ENCODE results near the gene TRAPPC11. TPM values are rescaled to one million over a fixed set of nuclear protein-coding genes. Genes with fewer than 3 reads are reported as not detected.
A peak's percentile ranks its signal among the peaks of the same experiment; 100 is the strongest.

Gene TRAPPC11
- total and polyA plus RNA-seq, 9 donors = 21.2 to 52.7 (median 40.5) TPM

GRCh38 chr4:183714626-183715025 lies 55.5 kb downstream of the TRAPPC11 start:
- H3K36me3 ChIP-seq = no peaks in the 10 kb centered on the region

GRCh38 chr4:183716302-183716701 lies 57.2 kb downstream of the TRAPPC11 start:
- H3K27me3 ChIP-seq = no peaks in the 10 kb centered on the region
- WGBS, 3 donors = 9 to 37% (median 13%) methylated on average over 4 of the region's 4 CpGs
- TF ChIP-seq CTCF (IDR thresholded peaks at IDR 0.05) (no peak), POLR2A (IDR thresholded peaks at IDR 0.05) (no peak), EP300 (IDR thresholded peaks at IDR 0.05) (no peak)
- no peaks in the 10 kb centered on the region for H3K9me3 ChIP-seq
- no peaks in the 10 kb centered on the region for H3K36me3 ChIP-seq
- no peak overlapping the region for H3K4me3 ChIP-seq
- H3K27ac ChIP-seq = no peak overlapping the region
- H3K4me1 ChIP-seq (ENCODE audit: insufficient read depth) = peaks cover 3% of the 10 kb centered on the region
- no peak for DNase-seq
- intact Hi-C loops (cut with DNase I) = no loop called here

More at GRCh38 chr4:183714626-183715025, 55.5 kb downstream of the TRAPPC11 start:
- Histone ChIP-seq H3K27ac (no peak overlapping the region), H3K27me3 (no peaks in the 10 kb centered on the region), H3K9me3 (no peaks in the 10 kb centered on the region), H3K4me3 (no peak overlapping the region), H3K4me1 (ENCODE audit: insufficient read depth) (peaks cover 3% of the 10 kb centered on the region)
- DNase-seq = no peak
- 62 to 65% (median 64%) methylated on average over 7 of the region's 7 CpGs for WGBS, 3 donors
- intact Hi-C loops (cut with DNase I) = no loop called here
- TF ChIP-seq EP300 (IDR thresholded peaks at IDR 0.05) (no peak), CTCF (IDR thresholded peaks at IDR 0.05) (no peak), POLR2A (IDR thresholded peaks at IDR 0.05) (no peak)

- no peak for TF ChIP-seq POLR2A (IDR thresholded peaks at IDR 0.05)
- TF ChIP-seq CTCF (IDR thresholded peaks at IDR 0.05) = no peak
- no peak for TF ChIP-seq EP300 (IDR thresholded peaks at IDR 0.05)
- H3K9me3 ChIP-seq = no peaks in the 10 kb centered on the region
- peaks cover 6% of the 10 kb centered on the region for H3K4me1 ChIP-seq (ENCODE audit: insufficient read depth)
- no peak for DNase-seq
- WGBS, 3 donors = 68 to 70% (median 69%) methylated on average over 5 of the region's 5 CpGs
- no peak overlapping the region for H3K27ac ChIP-seq
- no peaks in the 10 kb centered on the region for H3K27me3 ChIP-seq
- intact Hi-C loops (cut with DNase I) = no loop called here
- no peak overlapping the region for H3K4me3 ChIP-seq
- H3K36me3 ChIP-seq = no peaks in the 10 kb centered on the region
These were observed 59.8 kb downstream of the TRAPPC11 start for GRCh38 chr4:183718876-183719275.

GRCh38 chr4:183721207-183722081 lies 62.4 kb downstream of the TRAPPC11 start:
- Histone ChIP-seq H3K9me3 (no peaks in the 10 kb centered on the region), H3K27me3 (no peaks in the 10 kb centered on the region), H3K36me3 (no peaks in the 10 kb centered on the region), H3K4me3 (no peak overlapping the region), H3K4me1 (ENCODE audit: insufficient read depth) (peaks cover 6% of the 10 kb centered on the region), H3K27ac (peak overlapping the region in 1 of 2 donors; percentile 6)
- TF ChIP-seq EP300 (IDR thresholded peaks at IDR 0.05) = no peak
- TF ChIP-seq POLR2A (IDR thresholded peaks at IDR 0.05) = no peak
- TF ChIP-seq CTCF (IDR thresholded peaks at IDR 0.05) = peak; percentile 33 to 42 (median 37)
- peak; percentile 79 to 90 (median 84) for DNase-seq
- intact Hi-C loops (cut with DNase I) = loop anchor here in 1 of 4 donors (10.0 kb wide), 1 partner anchor 247 kb away; no protein-coding TSS in a partner anchor
- WGBS, 3 donors = 27 to 36% (median 33%) methylated on average over 38 of the region's 38 CpGs
